HEK293 (cell line): ENCODE data around the gene TNKS2.

Experiments
- CTCF ChIA-PET: fragments of 350-600 bp; formaldehyde crosslinking; extraction: SDS; loops from one replicate; lab custom pipeline; 2021; ENCODE audit warnings: antibody characterized with exemption; lab: Yijun Ruan, JAX
- POLR2A ChIA-PET: fragments of 300-600 bp; formaldehyde crosslinking; extraction: SDS; loops from one replicate; lab custom pipeline; 2020; ENCODE audit warnings: antibody characterized with exemption, inconsistent platforms; lab: Yijun Ruan, JAX
- H3K27ac ChIP-seq: fragments of 200-500 bp; sonication (Bioruptor generic); 2 replicates; pipeline ENCODE4 v1.5.1; 2014; ENCODE audit warnings: low read depth, low read length, control low read depth, inconsistent platforms; ENCODE audit errors: extremely low read depth
- H3K36me3 ChIP-seq, 2 experiments: fragments of 200-500 bp in 1 of 2; sonication (Bioruptor generic) in 1 of 2; 1 replicate in 1 of 2; 2 replicates in 1 of 2; pipeline ENCODE4 v1.5.1; 2014 to 2017; ENCODE audit warnings: inconsistent platforms in 2 of 2, low read length in 2 of 2; ENCODE audit not compliant: control insufficient read depth in 2 of 2, insufficient read depth in 1 of 2
- H3K4me1 ChIP-seq: fragments of 200-500 bp; sonication (Bioruptor generic); 2 replicates; pipeline ENCODE4 v1.5.1; 2014; ENCODE audit warnings: mild to moderate bottlenecking, low read length, inconsistent platforms; ENCODE audit not compliant: control insufficient read depth, insufficient read depth
- H3K4me3 ChIP-seq: 2 replicates; pipeline ENCODE4 v1.5.1; 2011; ENCODE audit warnings: low read depth, mild to moderate bottlenecking, control low read depth, low read length, moderate library complexity
- H3K9me3 ChIP-seq: fragments of 200-500 bp; sonication (Bioruptor generic); 2 replicates; pipeline ENCODE4 v1.5.1; 2014; ENCODE audit warnings: low read depth, low read length, inconsistent platforms; ENCODE audit not compliant: control insufficient read depth, insufficient read depth
- TRIM28 ChIP-seq: IDR thresholded peaks from 2 replicates; pipeline ENCODE4 v1.6.1; 2011; ENCODE audit warnings: low read length, control low read depth, borderline replicate concordance
- YY2 ChIP-seq: fragments of 450-650 bp; formaldehyde crosslinking; IDR thresholded peaks from 2 replicates; pipeline ENCODE4 v1.5.1; 2016; ENCODE audit warnings: missing biosample characterization, missing genetic modification characterization
- ZFP69B ChIP-seq: fragments of 450-650 bp; formaldehyde crosslinking; IDR thresholded peaks from 2 replicates; pipeline ENCODE4 v1.5.1; 2016; ENCODE audit warnings: missing biosample characterization, missing genetic modification characterization
- ZNF114 ChIP-seq: fragments of 450-650 bp; formaldehyde crosslinking; IDR thresholded peaks from 2 replicates; pipeline ENCODE4 v1.5.0; 2017; ENCODE audit warnings: missing biosample characterization, missing genetic modification characterization
- ZNF2 ChIP-seq: fragments of 450-650 bp; formaldehyde crosslinking; IDR thresholded peaks from 2 replicates; pipeline ENCODE4 v1.5.1; 2016; ENCODE audit warnings: missing biosample characterization, missing genetic modification characterization
- ZNF211 ChIP-seq: fragments of 450-650 bp; formaldehyde crosslinking; IDR thresholded peaks from 2 replicates; pipeline ENCODE4 v1.5.1; 2016; ENCODE audit warnings: low read depth, missing biosample characterization, missing genetic modification characterization
- ZNF239 ChIP-seq: fragments of 450-650 bp; formaldehyde crosslinking; IDR thresholded peaks from 2 replicates; pipeline ENCODE4 v1.5.1; 2016; ENCODE audit warnings: missing biosample characterization, missing genetic modification characterization
- ZNF24 ChIP-seq: fragments of 450-650 bp; formaldehyde crosslinking; IDR thresholded peaks from 2 replicates; pipeline ENCODE4 v1.5.1; 2016; ENCODE audit warnings: missing biosample characterization, missing genetic modification characterization
- ZNF266 ChIP-seq: fragments of 450-650 bp; formaldehyde crosslinking; IDR thresholded peaks from 2 replicates; pipeline ENCODE4 v1.5.1; 2016; ENCODE audit warnings: missing biosample characterization, missing genetic modification characterization, low read depth
- ZNF394 ChIP-seq: fragments of 450-650 bp; formaldehyde crosslinking; IDR thresholded peaks from 2 replicates; pipeline ENCODE4 v1.5.1; 2016; ENCODE audit warnings: missing biosample characterization, missing genetic modification characterization, mild to moderate bottlenecking, moderate library complexity, borderline replicate concordance
- ZNF426 ChIP-seq: fragments of 450-650 bp; formaldehyde crosslinking; IDR thresholded peaks from 2 replicates; pipeline ENCODE4 v1.5.1; 2017; ENCODE audit warnings: missing biosample characterization, missing genetic modification characterization, mild to moderate bottlenecking, inconsistent platforms, moderate library complexity
- ZNF544 ChIP-seq: fragments of 450-650 bp; formaldehyde crosslinking; IDR thresholded peaks from 2 replicates; pipeline ENCODE4 v1.5.0; 2017; ENCODE audit warnings: missing biosample characterization, missing genetic modification characterization
- ZNF555 ChIP-seq: fragments of 450-650 bp; formaldehyde crosslinking; conservative IDR thresholded peaks from 2 replicates; pipeline ENCODE4 v1.5.1; 2017; ENCODE audit warnings: missing biosample characterization, mild to moderate bottlenecking, missing genetic modification characterization, inconsistent platforms
- ZNF654 ChIP-seq: fragments of 450-650 bp; formaldehyde crosslinking; IDR thresholded peaks from 2 replicates; pipeline ENCODE4 v1.5.1; 2016; ENCODE audit warnings: low read depth, missing biosample characterization, missing genetic modification characterization
- ZNF677 ChIP-seq: fragments of 450-650 bp; IDR thresholded peaks from 2 replicates; pipeline ENCODE4 v1.5.0; 2018; ENCODE audit warnings: missing biosample characterization, mild to moderate bottlenecking, missing genetic modification characterization, moderate library complexity
- TF ChIP-seq, protein P1 (sequence below): fragments of 450-650 bp; formaldehyde crosslinking; IDR thresholded peaks from 2 replicates; pipeline ENCODE4 v1.5.1; 2016; ENCODE audit warnings: missing biosample characterization, missing genetic modification characterization
- TF ChIP-seq, protein P2 (sequence below): fragments of 450-650 bp; formaldehyde crosslinking; IDR thresholded peaks from 2 replicates; pipeline ENCODE4 v1.5.1; 2017; ENCODE audit warnings: missing biosample characterization, missing genetic modification characterization

TNKS2 gene

DNA sequence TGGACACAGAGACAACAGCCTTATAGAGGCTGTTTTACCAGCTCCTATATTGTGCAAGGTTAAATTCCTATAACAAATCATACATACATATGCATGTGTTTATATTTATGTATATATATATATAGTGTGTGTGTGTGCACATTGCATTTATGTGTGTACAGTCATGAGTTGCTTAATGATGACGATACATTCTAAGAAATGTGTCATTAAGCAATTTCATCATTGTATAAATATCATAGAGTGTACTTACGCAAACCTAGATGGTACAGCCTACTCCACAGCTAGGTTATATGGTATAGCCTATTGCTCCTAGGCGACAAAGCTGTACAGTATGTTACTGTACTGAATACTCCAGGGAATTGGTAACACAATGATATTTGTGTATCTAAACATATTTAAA, 30.1 kb upstream of the TNKS2 start:
- Histone ChIP-seq H3K4me3 (no peak overlapping the region), H3K36me3 (no peaks in the 10 kb centered on the region), H3K4me1 (no peaks in the 10 kb centered on the region), H3K9me3 (no peaks in the 10 kb centered on the region), H3K27ac (no peak overlapping the region)
- TF ChIP-seq ZNF266 (tag by site-specific recombination) (no peak), ZNF426 (tag by site-specific recombination) (no peak), YY2 (no peak), ZFP69B (tag by site-specific recombination) (no peak), ZNF114 (no peak), ZNF544 (no peak)
- TF ChIP-seq, protein P1, sequence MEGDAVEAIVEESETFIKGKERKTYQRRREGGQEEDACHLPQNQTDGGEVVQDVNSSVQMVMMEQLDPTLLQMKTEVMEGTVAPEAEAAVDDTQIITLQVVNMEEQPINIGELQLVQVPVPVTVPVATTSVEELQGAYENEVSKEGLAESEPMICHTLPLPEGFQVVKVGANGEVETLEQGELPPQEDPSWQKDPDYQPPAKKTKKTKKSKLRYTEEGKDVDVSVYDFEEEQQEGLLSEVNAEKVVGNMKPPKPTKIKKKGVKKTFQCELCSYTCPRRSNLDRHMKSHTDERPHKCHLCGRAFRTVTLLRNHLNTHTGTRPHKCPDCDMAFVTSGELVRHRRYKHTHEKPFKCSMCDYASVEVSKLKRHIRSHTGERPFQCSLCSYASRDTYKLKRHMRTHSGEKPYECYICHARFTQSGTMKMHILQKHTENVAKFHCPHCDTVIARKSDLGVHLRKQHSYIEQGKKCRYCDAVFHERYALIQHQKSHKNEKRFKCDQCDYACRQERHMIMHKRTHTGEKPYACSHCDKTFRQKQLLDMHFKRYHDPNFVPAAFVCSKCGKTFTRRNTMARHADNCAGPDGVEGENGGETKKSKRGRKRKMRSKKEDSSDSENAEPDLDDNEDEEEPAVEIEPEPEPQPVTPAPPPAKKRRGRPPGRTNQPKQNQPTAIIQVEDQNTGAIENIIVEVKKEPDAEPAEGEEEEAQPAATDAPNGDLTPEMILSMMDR (tag by site-specific recombination), result no peak
- TF ChIP-seq, protein P2, sequence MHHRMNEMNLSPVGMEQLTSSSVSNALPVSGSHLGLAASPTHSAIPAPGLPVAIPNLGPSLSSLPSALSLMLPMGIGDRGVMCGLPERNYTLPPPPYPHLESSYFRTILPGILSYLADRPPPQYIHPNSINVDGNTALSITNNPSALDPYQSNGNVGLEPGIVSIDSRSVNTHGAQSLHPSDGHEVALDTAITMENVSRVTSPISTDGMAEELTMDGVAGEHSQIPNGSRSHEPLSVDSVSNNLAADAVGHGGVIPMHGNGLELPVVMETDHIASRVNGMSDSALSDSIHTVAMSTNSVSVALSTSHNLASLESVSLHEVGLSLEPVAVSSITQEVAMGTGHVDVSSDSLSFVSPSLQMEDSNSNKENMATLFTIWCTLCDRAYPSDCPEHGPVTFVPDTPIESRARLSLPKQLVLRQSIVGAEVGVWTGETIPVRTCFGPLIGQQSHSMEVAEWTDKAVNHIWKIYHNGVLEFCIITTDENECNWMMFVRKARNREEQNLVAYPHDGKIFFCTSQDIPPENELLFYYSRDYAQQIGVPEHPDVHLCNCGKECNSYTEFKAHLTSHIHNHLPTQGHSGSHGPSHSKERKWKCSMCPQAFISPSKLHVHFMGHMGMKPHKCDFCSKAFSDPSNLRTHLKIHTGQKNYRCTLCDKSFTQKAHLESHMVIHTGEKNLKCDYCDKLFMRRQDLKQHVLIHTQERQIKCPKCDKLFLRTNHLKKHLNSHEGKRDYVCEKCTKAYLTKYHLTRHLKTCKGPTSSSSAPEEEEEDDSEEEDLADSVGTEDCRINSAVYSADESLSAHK (tag by site-specific recombination), result no peak
- CTCF ChIA-PET, result interaction anchor here (1.3 to 2.5 kb wide), 2 partner anchors 9 to 145 kb away, joined by 6 to 10 read pairs; no protein-coding TSS in a partner anchor
- POLR2A ChIA-PET, result interaction anchor here (1.0 kb wide), 1 partner anchor 115 kb away, joined by 3 read pairs; no protein-coding TSS in a partner anchor

DNA sequence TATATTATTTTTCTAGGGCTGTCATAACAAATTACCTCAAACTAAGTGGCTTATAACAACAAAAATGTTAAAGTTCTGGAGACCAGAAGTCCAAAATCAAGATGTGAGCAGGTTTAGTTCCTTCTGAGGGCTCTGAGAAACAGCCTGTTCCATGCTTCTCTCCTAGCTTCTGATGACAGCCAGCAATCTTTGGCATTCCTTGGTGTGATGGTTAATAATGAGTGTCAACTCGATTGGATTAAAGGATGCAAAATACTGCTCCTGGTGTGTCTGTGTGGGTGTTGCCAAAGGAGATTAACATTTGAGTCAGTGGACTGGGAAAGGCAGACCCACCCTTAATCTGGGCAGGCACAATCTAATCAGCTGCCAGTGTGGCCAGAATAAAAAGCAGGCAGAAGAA, 26.3 kb upstream of the TNKS2 start:
- Histone ChIP-seq H3K4me3 (no peak overlapping the region), H3K36me3 (no peaks in the 10 kb centered on the region), H3K4me1 (no peaks in the 10 kb centered on the region), H3K9me3 (no peaks in the 10 kb centered on the region), H3K27ac (no peak overlapping the region)
- TF ChIP-seq ZNF211 (tag by site-specific recombination), result no peak
- TF ChIP-seq ZNF2 (tag by site-specific recombination), result no peak
- no peak for TF ChIP-seq ZNF654 (tag by site-specific recombination)
- TF ChIP-seq, protein P1 (tag by site-specific recombination), result no peak
- no peak for TF ChIP-seq ZNF555 (tag by site-specific recombination)
- no peak for TF ChIP-seq ZNF394 (tag by site-specific recombination)
- no peak for TF ChIP-seq ZNF24
- TF ChIP-seq ZNF239 (tag by site-specific recombination), result no peak
- TF ChIP-seq TRIM28, result no peak
- TF ChIP-seq ZNF677, result no peak
- CTCF ChIA-PET, result interaction anchor here (1.1 kb wide), 1 partner anchor 140 kb away, joined by 3 read pairs; no protein-coding TSS in a partner anchor
- POLR2A ChIA-PET, result no interaction called here
